T1000 (cell line): ENCODE data around the gene DDIT3.
"Not testable (repeated sequence)": the region's sequence is repeated elsewhere in the genome, so short reads cannot be mapped to it uniquely, and the experiment has no call there.

Source experiments
- DNase-seq: peaks from one replicate; lab custom pipeline; 2025; ENCODE audit warnings: mixed read lengths; lab: John Stamatoyannopoulos, UW

Gene DDIT3

DNA sequence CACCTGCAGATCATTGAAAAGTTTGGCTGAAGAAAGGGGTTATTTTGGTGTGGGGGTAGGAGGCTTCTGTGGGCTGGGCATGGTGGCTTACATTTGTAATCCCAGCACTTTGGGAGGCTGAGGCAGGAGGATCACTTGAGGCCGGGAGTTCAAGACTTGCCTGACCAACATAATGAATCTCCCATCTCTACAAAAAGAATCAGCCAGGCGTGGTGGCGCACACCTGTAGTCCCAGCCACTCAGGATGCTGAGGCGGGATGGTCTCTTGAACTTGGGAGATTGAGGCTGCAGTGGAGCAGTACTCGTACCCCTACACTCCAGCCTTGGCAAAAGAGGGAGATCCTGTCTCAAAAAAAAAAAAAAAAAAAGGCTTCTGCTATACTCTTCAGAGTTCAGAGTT is 7.0 kb downstream of the DDIT3 start:
- no peak for DNase-seq

GRCh38 chr12:57512665-57513064 is 7.6 kb downstream of the DDIT3 start:
- no peak for DNase-seq

GRCh38 chr12:57511588-57512325 is 8.6 kb downstream of the DDIT3 start:
- DNase-seq, result no peak

DNA sequence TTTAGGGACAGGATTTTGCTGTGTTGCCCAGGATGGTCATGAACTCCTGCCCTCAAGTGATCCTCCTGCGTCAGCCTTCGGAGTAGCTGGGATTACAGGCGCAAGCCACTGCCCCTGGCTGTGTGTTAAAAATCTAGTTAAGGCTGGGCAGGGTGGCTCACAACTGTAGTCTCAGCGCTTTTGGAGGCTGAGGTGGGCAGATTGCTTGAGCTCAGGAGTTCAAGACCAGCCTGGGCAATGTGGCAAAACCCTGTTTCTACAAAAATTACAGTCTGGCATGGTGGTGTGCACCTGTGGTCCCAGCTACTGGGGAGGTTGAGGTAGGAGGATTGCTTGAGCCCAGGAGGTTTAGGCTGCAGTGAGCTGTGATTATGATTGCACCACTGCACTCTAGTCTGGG is 9.2 kb downstream of the DDIT3 start:
- DNase-seq, result no peak

DNA sequence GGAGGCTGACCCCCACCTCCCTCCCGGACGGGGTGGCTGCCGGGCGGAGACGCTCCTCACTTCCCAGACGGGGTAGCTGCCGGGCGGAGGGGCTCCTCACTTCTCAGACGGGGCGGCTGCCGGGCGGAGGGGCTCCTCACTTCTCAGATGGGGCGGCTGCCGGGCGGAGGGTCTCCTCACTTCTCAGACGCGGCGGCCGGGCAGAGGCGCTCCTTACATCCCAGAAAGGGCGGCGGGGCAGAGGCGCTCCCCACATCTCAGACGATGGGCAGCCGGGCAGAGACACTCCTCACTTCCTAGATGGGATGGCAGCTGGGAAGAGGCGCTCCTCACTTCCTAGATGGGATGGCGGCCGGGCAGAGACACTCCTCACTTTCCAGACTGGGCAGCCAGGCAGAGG is 12.5 kb downstream of the DDIT3 start:
- DNase-seq, result not testable (repeated sequence)

GRCh38 chr12:57506541-57506940 is 13.8 kb downstream of the DDIT3 start:
- DNase-seq, result not testable (repeated sequence)

DNA sequence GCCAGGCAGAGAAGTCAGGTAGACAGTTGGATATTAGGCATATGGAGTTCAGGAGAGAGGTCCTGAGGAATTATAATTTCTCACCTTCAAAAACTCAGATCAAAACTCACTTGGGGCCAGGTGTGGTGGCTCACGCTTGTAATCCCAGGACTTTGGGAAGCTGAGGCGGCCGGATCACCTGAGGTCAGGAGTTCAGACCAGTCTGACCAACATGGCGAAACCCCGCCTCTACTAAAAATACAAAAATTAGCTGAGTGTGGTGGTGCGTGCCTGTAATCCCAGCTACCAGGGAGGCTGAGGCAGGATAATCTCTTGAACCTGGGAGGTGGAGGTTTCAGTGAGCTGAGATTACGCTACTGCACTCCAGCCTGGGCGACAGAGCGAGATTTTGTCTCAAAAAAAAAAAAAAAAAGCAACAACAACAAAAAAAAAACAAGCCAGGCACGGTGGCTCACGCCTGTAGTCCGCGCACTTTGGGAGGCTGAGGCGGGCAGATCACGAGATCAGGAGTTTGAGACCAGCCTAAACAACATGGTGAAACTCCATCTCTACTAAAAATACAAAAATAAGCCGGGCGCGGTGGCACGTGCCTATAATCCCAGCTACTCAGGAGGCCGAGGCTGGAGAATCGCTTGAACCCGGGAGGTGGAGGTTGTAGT is 17.9 kb downstream of the DDIT3 start:
- not testable (repeated sequence) for DNase-seq

DNA sequence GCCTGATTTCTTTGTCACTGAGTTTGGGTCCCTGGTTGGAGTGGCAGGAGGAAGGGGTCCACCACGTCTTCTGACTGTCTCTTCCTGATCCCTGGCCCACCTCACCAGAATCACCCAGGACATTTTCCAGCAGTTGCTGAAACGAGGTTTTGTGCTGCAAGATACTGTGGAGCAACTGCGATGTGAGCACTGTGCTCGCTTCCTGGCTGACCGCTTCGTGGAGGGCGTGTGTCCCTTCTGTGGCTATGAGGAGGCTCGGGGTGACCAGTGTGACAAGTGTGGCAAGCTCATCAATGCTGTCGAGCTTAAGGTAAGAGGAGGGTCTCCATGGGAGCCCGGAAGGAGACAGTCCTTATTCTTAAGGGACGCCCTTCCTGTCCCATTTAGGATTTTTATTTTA is 20.1 kb downstream of the DDIT3 start:
- no peak for DNase-seq

GRCh38 chr12:57498571-57498970 is 21.7 kb downstream of the DDIT3 start:
- DNase-seq, result no peak

DNA sequence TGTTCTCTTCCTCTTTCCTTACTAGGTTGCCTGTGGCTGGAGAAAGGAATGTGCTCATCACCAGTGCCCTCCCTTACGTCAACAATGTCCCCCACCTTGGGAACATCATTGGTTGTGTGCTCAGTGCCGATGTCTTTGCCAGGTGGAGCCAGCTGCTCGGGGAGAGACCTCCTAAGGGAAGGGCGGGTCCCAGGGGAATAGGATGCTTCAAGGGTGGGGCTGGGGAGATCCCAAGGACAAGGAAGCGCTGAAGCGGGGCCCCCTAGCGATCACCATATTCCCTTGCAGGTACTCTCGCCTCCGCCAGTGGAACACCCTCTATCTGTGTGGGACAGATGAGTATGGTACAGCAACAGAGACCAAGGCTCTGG is 22.2 kb downstream of the DDIT3 start:
- no peak for DNase-seq

DNA sequence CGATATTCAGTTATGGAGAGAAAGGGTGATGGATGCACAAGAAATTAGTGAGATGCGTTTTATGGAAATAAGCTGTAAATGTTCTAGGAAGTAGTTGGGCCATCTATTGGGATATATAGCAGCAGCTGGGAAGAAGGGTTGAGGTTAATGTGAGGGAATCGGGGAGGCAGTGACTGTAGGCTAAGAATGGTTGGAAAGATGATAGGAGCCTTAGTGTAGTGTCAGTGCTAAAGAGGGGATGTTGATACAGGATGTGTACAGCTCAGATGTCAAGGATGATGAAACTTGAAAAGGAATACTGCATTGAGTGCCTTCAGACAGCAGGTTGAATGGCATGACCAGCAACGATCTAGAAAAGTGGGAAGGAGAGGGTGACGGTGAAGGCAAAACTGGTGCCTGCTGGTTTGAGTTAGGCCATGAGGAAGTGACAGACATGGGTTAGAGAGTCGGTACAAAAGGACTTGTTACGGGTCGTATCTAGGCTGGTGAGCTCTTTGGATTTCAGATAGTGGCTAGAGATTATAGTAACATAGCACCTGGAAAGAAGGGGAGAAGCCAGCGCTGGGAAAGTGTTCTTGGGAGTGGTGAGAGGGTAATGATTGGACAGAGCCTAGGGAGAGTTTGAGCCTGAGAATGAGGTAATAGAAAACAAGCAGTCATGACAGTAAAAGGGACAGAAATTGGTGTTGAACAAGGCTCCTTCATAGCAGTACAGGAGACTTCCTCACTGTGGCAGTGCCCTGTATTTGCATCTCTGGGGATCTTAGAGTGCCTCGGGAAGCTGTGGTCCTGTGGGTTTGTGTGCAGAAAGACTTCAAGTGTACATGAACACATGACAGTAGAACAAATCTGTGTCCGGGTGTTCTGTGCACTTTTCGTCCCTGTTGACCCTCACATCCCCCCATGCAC is 22.8 kb downstream of the DDIT3 start:
- DNase-seq, result no peak

DNA sequence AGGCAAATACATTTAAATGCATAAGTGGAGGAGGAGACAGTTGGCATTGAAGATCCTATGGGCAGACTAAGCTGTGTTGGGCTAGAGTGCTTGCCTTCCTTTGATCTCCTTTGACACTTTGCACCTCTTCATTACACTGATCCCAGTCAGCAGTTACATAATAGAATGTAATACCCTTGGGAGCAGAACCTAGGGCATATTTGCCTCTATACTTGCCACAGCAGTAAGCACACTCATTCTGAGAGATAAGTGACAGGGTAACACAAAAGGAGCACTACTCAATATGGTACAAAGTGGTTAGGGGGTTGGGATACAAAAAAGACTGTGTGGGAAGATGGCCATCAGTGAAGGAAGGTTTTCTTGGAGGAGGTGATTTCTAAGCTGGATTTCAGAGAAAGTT is 23.5 kb downstream of the DDIT3 start:
- DNase-seq, result no peak

GRCh38 chr12:57495051-57495701 is 25.1 kb downstream of the DDIT3 start:
- DNase-seq, result not testable (repeated sequence)

- DNase-seq, result no peak
Observed at GRCh38 chr12:57491393-57492280, 28.7 kb downstream of the DDIT3 start.

DNA sequence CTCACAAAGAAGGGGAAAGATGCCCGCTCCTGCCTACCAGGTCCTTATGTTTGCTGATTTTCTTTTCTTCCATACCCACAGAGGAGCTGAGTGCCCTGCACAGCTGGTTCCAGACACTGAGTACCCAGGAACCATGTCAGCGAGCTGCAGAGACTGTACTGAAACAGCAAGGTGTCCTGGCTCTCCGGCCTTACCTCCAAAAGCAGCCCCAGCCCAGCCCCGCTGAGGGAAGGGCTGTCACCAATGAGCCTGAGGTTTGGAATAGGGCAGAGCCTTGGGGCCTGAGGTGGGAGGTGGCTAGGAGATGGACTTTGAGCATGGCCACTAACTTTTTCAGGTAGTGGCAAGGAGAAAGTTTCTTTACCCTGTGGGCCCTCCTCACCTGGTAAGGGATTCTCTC is 30.2 kb downstream of the DDIT3 start:
- DNase-seq, result no peak

GRCh38 chr12:57489157-57489641 is 31.1 kb downstream of the DDIT3 start:
- no peak for DNase-seq

DNA sequence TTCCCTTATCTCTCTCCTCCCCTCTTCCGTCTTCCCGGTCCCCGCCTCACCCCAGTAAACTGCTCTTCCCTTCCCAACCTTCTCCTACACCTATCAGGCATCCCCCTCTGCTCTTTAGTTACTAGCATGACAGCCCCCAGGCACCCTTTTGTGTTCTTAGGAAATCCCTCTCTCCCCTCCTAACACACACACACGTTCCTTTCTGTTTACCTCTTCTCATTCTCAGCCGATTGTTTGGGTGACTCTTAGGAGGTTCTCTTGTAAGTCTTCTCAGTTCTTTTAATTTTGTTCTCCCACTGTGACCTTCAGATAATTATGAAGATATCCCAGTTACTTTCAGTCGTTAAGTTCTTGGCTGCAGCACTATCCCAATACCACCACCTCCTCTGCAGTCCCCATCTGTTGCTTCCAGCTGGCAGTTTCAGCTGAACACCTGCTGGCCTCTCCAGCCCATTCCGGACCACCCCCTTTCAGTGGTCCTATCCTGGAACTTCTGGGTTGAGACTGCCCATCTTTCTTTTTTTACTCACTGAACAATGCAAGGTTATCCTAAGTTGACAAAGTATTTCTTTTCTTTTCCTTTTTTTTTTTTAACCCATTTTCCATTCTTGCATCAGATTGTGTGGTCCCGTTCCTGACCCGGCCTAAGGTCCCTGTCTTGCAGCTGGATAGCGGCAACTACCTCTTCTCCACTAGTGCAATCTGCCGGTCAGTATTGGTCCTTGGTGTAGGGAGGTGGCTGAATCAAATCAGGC is 31.7 kb downstream of the DDIT3 start:
- no peak for DNase-seq

GRCh38 chr12:57487597-57488401 is 32.5 kb downstream of the DDIT3 start, which contains the start of gene MARS1:
Gene MARS1 (plus strand): TSS chr12:57488068. CDS start chr12:57488091, 23 bp downstream.
- DNase-seq, result peak; percentile 89

DNA sequence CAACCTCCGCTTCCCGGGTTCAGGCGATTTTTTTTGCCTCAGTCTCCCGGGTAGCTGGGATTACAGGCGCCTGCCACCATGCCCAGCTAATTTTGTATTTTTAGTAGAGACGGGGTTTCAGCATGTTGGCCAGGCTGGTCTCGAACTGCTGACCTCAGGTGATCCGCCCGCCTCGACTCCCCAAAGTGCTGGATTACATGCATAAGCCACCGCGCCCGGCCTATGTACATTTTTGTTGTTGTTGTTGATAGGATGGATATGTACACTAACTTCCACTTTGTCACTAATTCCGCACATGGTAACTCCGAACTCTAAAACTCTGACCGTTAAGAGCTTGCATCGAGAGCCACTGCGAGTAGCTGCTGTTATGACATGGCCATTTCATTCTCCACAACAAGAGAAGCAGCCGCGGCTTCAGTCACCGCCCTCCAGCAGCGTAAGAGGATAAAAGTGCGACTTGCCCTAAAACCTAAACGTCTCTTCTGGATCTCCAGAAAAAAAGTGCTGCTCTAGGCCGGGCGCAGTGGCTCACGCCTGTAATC is 33.2 kb downstream of the DDIT3 start:
- no peak for DNase-seq
